Neural crest cell (in vitro differentiated cells): ENCODE measurements around the gene PHF23. TPM values are rescaled to one million over a fixed set of nuclear protein-coding genes. Genes with fewer than 3 reads are reported as not detected.

Source experiments
- DNase-seq: peaks from one replicate; pipeline ENCODE4 v3.0.0; 2021; ENCODE audit warnings: low read depth, mixed read lengths, low spot score
- H3K27ac Mint-ChIP-seq: one replicate; pipeline ENCODE4 v1.8.0; 2021; ENCODE audit warnings: mild to moderate bottlenecking, mixed read lengths; ENCODE audit not compliant: unreplicated experiment
- H3K27me3 Mint-ChIP-seq: 2 replicates; pipeline ENCODE4 v1.8.0; 2021; ENCODE audit warnings: low read depth, mild to moderate bottlenecking, mixed read lengths
- H3K36me3 Mint-ChIP-seq: 2 replicates; pipeline ENCODE4 v1.8.0; 2021; ENCODE audit warnings: low read depth, mild to moderate bottlenecking, mixed read lengths
- H3K4me1 Mint-ChIP-seq: 2 replicates; pipeline ENCODE4 v1.8.0; 2021; ENCODE audit warnings: mixed read lengths
- H3K4me3 Mint-ChIP-seq: one replicate; pipeline ENCODE4 v1.8.0; 2021; ENCODE audit warnings: mild to moderate bottlenecking, mixed read lengths
- H3K9me3 Mint-ChIP-seq: 2 replicates; pipeline ENCODE4 v1.8.0; 2021; ENCODE audit warnings: mixed read lengths
- CTCF ChIP-seq: fragments of 200-600 bp; sonication (generic); conservative IDR thresholded peaks from 2 replicates; pipeline ENCODE4 v1.5.0; 2021; ENCODE audit warnings: antibody characterized with exemption, mild to moderate bottlenecking
- total RNA-seq: library from RNA; stranded (reverse); gene quantifications from 2 replicates; pipeline ENCODE4 v1.2.1, GENCODE V29; 2021

PHF23 gene
- total RNA-seq, 1 donor from 2014 or later, result 75.2 TPM

DNA sequence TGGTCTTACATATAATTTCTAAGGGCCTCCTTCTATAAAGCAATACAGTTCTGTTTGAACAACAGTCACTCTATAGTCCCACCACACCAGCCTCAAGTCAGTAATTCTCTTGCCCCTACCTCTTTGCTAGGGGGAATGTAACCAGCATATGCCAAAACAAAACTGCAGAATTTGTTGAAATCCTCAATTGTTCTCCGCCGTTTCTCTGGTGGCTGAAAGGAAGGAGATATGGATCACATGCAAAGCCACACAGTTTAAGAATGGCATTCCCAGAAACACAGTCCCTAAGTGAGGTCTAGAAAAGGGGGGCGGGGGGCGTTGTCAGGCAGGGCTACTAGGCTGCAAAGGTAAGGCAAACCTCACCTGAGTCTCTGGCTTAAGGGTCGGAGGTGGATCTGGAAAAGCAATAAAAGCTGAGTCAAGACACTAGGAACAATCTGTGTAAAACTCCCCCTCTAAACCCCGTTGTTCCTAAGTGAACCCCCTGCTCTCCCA is 1.9 kb downstream of the PHF23 start:
- peaks cover 60% of the 10 kb centered on the region for H3K4me1 Mint-ChIP-seq
- peak overlapping the region; percentile 99 for H3K4me3 Mint-ChIP-seq
- H3K9me3 Mint-ChIP-seq, result no peaks in the 10 kb centered on the region
- H3K36me3 Mint-ChIP-seq, result peaks cover 24% of the 10 kb centered on the region
- no peak overlapping the region for H3K27ac Mint-ChIP-seq
- no peak for TF ChIP-seq CTCF
- peaks cover 21% of the 10 kb centered on the region for H3K27me3 Mint-ChIP-seq
- DNase-seq, result no peak

GRCh38 chr17:7236808-7237207 is 2.4 kb downstream of the PHF23 start:
- no peaks in the 10 kb centered on the region for H3K9me3 Mint-ChIP-seq
- peak overlapping the region; percentile 99 for H3K4me3 Mint-ChIP-seq
- peaks cover 17% of the 10 kb centered on the region for H3K27me3 Mint-ChIP-seq
- peaks cover 61% of the 10 kb centered on the region for H3K4me1 Mint-ChIP-seq
- no peak for DNase-seq
- TF ChIP-seq CTCF, result no peak
- peaks cover 29% of the 10 kb centered on the region for H3K36me3 Mint-ChIP-seq
- H3K27ac Mint-ChIP-seq, result no peak overlapping the region

GRCh38 chr17:7235693-7236665 is 3.3 kb downstream of the PHF23 start:
- Mint-ChIP-seq H3K36me3 (peaks cover 26% of the 10 kb centered on the region), H3K4me3 (peak overlapping the region; percentile 99), H3K9me3 (no peaks in the 10 kb centered on the region), H3K4me1 (peaks cover 54% of the 10 kb centered on the region), H3K27me3 (peaks cover 14% of the 10 kb centered on the region), H3K27ac (no peak overlapping the region)
- TF ChIP-seq CTCF, result no peak
- no peak for DNase-seq

GRCh38 chr17:7234083-7234951 is 4.9 kb downstream of the PHF23 start, which contains the start of gene DVL2:
Gene DVL2 (minus strand): TSS chr17:7234517. CDS start chr17:7234262, 255 bp downstream.
- no peaks in the 10 kb centered on the region for H3K9me3 Mint-ChIP-seq
- peak within 1 kb of the TSS; percentile 99 for H3K4me3 Mint-ChIP-seq
- peak; percentile 87 for DNase-seq
- TF ChIP-seq CTCF, result no peak
- H3K27ac Mint-ChIP-seq, result peak within 1 kb of the TSS; percentile 99
- peaks cover 25% of the 10 kb centered on the region for H3K36me3 Mint-ChIP-seq
- H3K4me1 Mint-ChIP-seq, result peaks cover 39% of the 10 kb centered on the region
- peaks cover 5% of the 10 kb centered on the region for H3K27me3 Mint-ChIP-seq

GRCh38 chr17:7233701-7234082 is 5.6 kb downstream of the PHF23 start:
- Mint-ChIP-seq H3K9me3 (no peaks in the 10 kb centered on the region), H3K4me1 (peaks cover 39% of the 10 kb centered on the region), H3K27ac (peak overlapping the region; percentile 99), H3K36me3 (peaks cover 28% of the 10 kb centered on the region), H3K27me3 (peaks cover 5% of the 10 kb centered on the region), H3K4me3 (peak overlapping the region; percentile 99)
- TF ChIP-seq CTCF, result no peak
- DNase-seq, result no peak
